ENCODE data around the gene EYS. TPM values are rescaled to one million over a fixed set of nuclear protein-coding genes. Genes with fewer than 3 reads are reported as not detected.

Gene EYS
- total and polyA plus RNA-seq, 2 of the 8 experiments (the other 6 are each of a cell fraction or from before 2014, with no cell fraction given) = 0.05 to 0.13 TPM

DNA sequence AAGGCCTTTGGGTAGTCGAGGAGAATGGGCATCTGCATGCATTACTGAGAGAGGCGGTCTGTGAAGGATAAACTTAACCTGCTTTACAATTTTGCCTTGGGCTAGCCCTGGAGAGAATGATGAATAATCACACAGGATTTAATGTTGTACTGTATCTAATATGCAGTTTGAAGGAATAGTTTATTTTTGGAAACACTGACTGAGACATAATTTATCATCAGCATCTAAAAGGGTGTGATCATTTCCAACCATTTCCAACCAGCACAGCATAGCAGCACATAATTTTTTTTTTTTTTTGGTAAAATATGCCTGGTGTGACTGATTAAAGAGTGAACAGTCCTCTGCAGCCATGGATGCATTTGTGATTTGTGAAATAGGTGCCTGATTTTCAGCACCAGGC is 1552.0 kb downstream of the EYS start (continued):
- no peak for TF ChIP-seq HDAC2 (IDR thresholded peaks at IDR 0.05; ENCODE audit: borderline replicate concordance in 1 of 2, low read depth in 2 of 2, low read length in 2 of 2)
- no peak for TF ChIP-seq CHD1 (IDR thresholded peaks at IDR 0.05; ENCODE audit: low read depth, low read length)
- TF ChIP-seq YY1 (IDR thresholded peaks at IDR 0.05; ENCODE audit: low read depth, low read length) = no peak
- TF ChIP-seq JUN (IDR thresholded peaks at IDR 0.05; ENCODE audit: low read depth, low read length) = no peak
- TF ChIP-seq POLR2A (IDR thresholded peaks at IDR 0.05; ENCODE audit: control extremely low read depth in 1 of 2, low read depth in 2 of 2, low read length in 2 of 2) = no peak
- no peak for TF ChIP-seq JUND (IDR thresholded peaks at IDR 0.05; ENCODE audit: low read length)

All from H1 (cell line).